Measurements from ENCODE around the gene KIAA0825. TPM values are rescaled to one million over a fixed set of nuclear protein-coding genes. Genes with fewer than 3 reads are reported as not detected.

Gene KIAA0825
- total RNA-seq, 1 donor from 2014 or later = 0.92 TPM

GRCh38 chr5:94337617-94338016 is 280.8 kb downstream of the KIAA0825 start:
- no peak for TF ChIP-seq CTCF (conservative IDR thresholded peaks at IDR 0.05; ENCODE audit: low read depth, low read length)
- no peak for DNase-seq (ENCODE audit: low read depth)
- H3K4me3 ChIP-seq (ENCODE audit: low read depth, low read length) = no peak overlapping the region

GRCh38 chr5:94335936-94336335 is 282.5 kb downstream of the KIAA0825 start:
- TF ChIP-seq CTCF (conservative IDR thresholded peaks at IDR 0.05; ENCODE audit: low read depth, low read length) = no peak
- no peak for DNase-seq (ENCODE audit: low read depth)
- H3K4me3 ChIP-seq (ENCODE audit: low read depth, low read length) = no peak overlapping the region

- no peak for DNase-seq (ENCODE audit: low read depth)
- no peak overlapping the region for H3K4me3 ChIP-seq (ENCODE audit: low read depth, low read length)
- no peak for TF ChIP-seq CTCF (conservative IDR thresholded peaks at IDR 0.05; ENCODE audit: low read depth, low read length)
These were observed 289.3 kb downstream of the KIAA0825 start for GRCh38 chr5:94329115-94329514.

GRCh38 chr5:94326586-94326985 is 291.8 kb downstream of the KIAA0825 start:
- TF ChIP-seq CTCF (conservative IDR thresholded peaks at IDR 0.05; ENCODE audit: low read depth, low read length) = no peak
- no peak for DNase-seq (ENCODE audit: low read depth)

GRCh38 chr5:94316916-94317838 is 301.2 kb downstream of the KIAA0825 start:
- no peak for DNase-seq (ENCODE audit: low read depth)
- H3K4me3 ChIP-seq (ENCODE audit: low read depth, low read length) = no peak overlapping the region
- TF ChIP-seq CTCF (conservative IDR thresholded peaks at IDR 0.05; ENCODE audit: low read depth, low read length) = no peak

More at GRCh38 chr5:94326586-94326985, 291.8 kb downstream of the KIAA0825 start:
- H3K4me3 ChIP-seq (ENCODE audit: low read depth, low read length) = no peak overlapping the region

- TF ChIP-seq CTCF (conservative IDR thresholded peaks at IDR 0.05; ENCODE audit: low read depth, low read length) = no peak
- H3K4me3 ChIP-seq (ENCODE audit: low read depth, low read length) = no peak overlapping the region
- DNase-seq (ENCODE audit: low read depth) = no peak
These were observed 303.8 kb downstream of the KIAA0825 start for GRCh38 chr5:94314460-94315131.

Measured in epithelial cell of proximal tubule (primary cell).